MM.1S (cell line): Measurements from ENCODE around the gene ITGA7.

Experiments
- DNase-seq: peaks from one replicate; pipeline ENCODE4 v3.0.0-alpha.2; 2015
- H2AFZ ChIP-seq: fragments of 300-600 bp; sonication (generic); 2 replicates; pipeline ENCODE4 v1.6.0; 2016; ENCODE audit warnings: antibody characterized with exemption, low read length
- H3F3A ChIP-seq: fragments of 300-600 bp; sonication (generic); 2 replicates; pipeline ENCODE4 v1.6.1; 2016; ENCODE audit warnings: mild to moderate bottlenecking, antibody characterized with exemption, low read length, moderate library complexity, mixed read lengths; ENCODE audit not compliant: insufficient read depth
- H3K27ac ChIP-seq: fragments of 300-600 bp; sonication (generic); 2 replicates; pipeline ENCODE4 v1.5.1; 2016; ENCODE audit warnings: mild to moderate bottlenecking, low read length
- H3K27me3 ChIP-seq: fragments of 300-600 bp; sonication (generic); replicated peaks from 2 replicates; pipeline ENCODE4 v1.6.0; 2016; ENCODE audit warnings: low read length; ENCODE audit not compliant: insufficient read depth
- H3K36me3 ChIP-seq: fragments of 300-600 bp; sonication (generic); replicated peaks from 2 replicates; pipeline ENCODE4 v1.6.1; 2016; ENCODE audit warnings: mild to moderate bottlenecking, low read length, mixed read lengths; ENCODE audit not compliant: insufficient read depth
- H3K4me1 ChIP-seq: fragments of 300-600 bp; sonication (generic); 2 replicates; pipeline ENCODE4 v1.6.1; 2016; ENCODE audit warnings: low read length, mixed read lengths
- H3K4me2 ChIP-seq: fragments of 300-600 bp; sonication (generic); 2 replicates; pipeline ENCODE4 v1.6.0; 2016; ENCODE audit warnings: low read depth, low read length
- H3K4me3 ChIP-seq: fragments of 300-600 bp; sonication (generic); 2 replicates; pipeline ENCODE4 v1.5.1; 2016; ENCODE audit warnings: low read length, mixed read lengths
- H3K79me2 ChIP-seq: fragments of 300-600 bp; sonication (generic); 2 replicates; pipeline ENCODE4 v1.6.1; 2016; ENCODE audit warnings: mixed run types, low read length, mixed read lengths
- H3K9ac ChIP-seq: fragments of 300-600 bp; sonication (generic); 2 replicates; pipeline ENCODE4 v1.6.1; 2016; ENCODE audit warnings: low read length, mixed read lengths
- H3K9me2 ChIP-seq: fragments of 300-600 bp; sonication (generic); replicated peaks from 2 replicates; pipeline ENCODE4 v1.6.1; 2016; ENCODE audit warnings: mild to moderate bottlenecking, low read length, mixed read lengths; ENCODE audit not compliant: insufficient read depth
- H3K9me3 ChIP-seq: fragments of 300-600 bp; sonication (generic); replicated peaks from 2 replicates; pipeline ENCODE4 v1.6.1; 2016; ENCODE audit warnings: mild to moderate bottlenecking, low read length, mixed read lengths; ENCODE audit not compliant: insufficient read depth
- H4K20me1 ChIP-seq: fragments of 300-600 bp; sonication (generic); 2 replicates; pipeline ENCODE4 v1.6.1; 2016; ENCODE audit warnings: mild to moderate bottlenecking, low read length, moderate library complexity, mixed read lengths; ENCODE audit not compliant: insufficient read depth
- CTCF ChIP-seq: fragments of 300-600 bp; sonication (generic); IDR thresholded peaks from 2 replicates; pipeline ENCODE4 v1.5.1; 2016; ENCODE audit warnings: antibody characterized with exemption, low read length, mixed read lengths
- EZH2 ChIP-seq: fragments of 300-600 bp; sonication (generic); optimal IDR thresholded peaks from 2 replicates; pipeline ENCODE3; 2017; ENCODE audit warnings: low read depth, mild to moderate bottlenecking, antibody characterized with exemption, low read length, mixed read lengths
- EZH2phosphoT487 ChIP-seq: fragments of 300-600 bp; sonication (generic); IDR thresholded peaks from 2 replicates; pipeline ENCODE4 v1.6.1; 2018; ENCODE audit warnings: antibody characterized with exemption, low read length

Gene ITGA7

GRCh38 chr12:55666508-55666907, 41.2 kb downstream of the ITGA7 start:
- Histone ChIP-seq H3K36me3 (no peaks in the 10 kb centered on the region), H3K27me3 (no peaks in the 10 kb centered on the region), H3K4me2 (no peak overlapping the region), H4K20me1 (no peaks in the 10 kb centered on the region), H3K9me2 (no peaks in the 10 kb centered on the region), H3K9ac (no peak overlapping the region), H3F3A (no peaks in the 10 kb centered on the region), H3K4me1 (no peaks in the 10 kb centered on the region), H2AFZ (no peak overlapping the region), H3K79me2 (no peaks in the 10 kb centered on the region), H3K9me3 (no peaks in the 10 kb centered on the region), H3K4me3 (no peak overlapping the region), H3K27ac (no peak overlapping the region)
- DNase-seq: no peak
- TF ChIP-seq EZH2phosphoT487 (no peak), EZH2 (no peak), CTCF (no peak)

- H3K36me3 ChIP-seq: no peaks in the 10 kb centered on the region
- no peak overlapping the region for H3K4me3 ChIP-seq
- H3K79me2 ChIP-seq: no peaks in the 10 kb centered on the region
- no peaks in the 10 kb centered on the region for H4K20me1 ChIP-seq
- no peaks in the 10 kb centered on the region for H3K27me3 ChIP-seq
- H3F3A ChIP-seq: no peaks in the 10 kb centered on the region
- TF ChIP-seq CTCF (no peak), EZH2phosphoT487 (no peak), EZH2 (no peak)
- DNase-seq: no peak
- no peaks in the 10 kb centered on the region for H3K9me3 ChIP-seq
- no peaks in the 10 kb centered on the region for H3K4me1 ChIP-seq
- H3K27ac ChIP-seq: no peak overlapping the region
- no peak overlapping the region for H2AFZ ChIP-seq
- H3K4me2 ChIP-seq: no peak overlapping the region
- no peaks in the 10 kb centered on the region for H3K9me2 ChIP-seq
- H3K9ac ChIP-seq: no peak overlapping the region
Observed at GRCh38 chr12:55664826-55665225, 42.9 kb downstream of the ITGA7 start.

- H3K9ac ChIP-seq: no peak overlapping the region
- no peaks in the 10 kb centered on the region for H3K79me2 ChIP-seq
- H3K4me1 ChIP-seq: no peaks in the 10 kb centered on the region
- no peaks in the 10 kb centered on the region for H3F3A ChIP-seq
- H3K4me2 ChIP-seq: no peak overlapping the region
- TF ChIP-seq EZH2phosphoT487 (no peak), EZH2 (no peak), CTCF (no peak)
- no peaks in the 10 kb centered on the region for H3K9me3 ChIP-seq
- no peak overlapping the region for H3K4me3 ChIP-seq
- no peaks in the 10 kb centered on the region for H3K9me2 ChIP-seq
- no peaks in the 10 kb centered on the region for H4K20me1 ChIP-seq
- no peak for DNase-seq
- H3K27me3 ChIP-seq: no peaks in the 10 kb centered on the region
- H2AFZ ChIP-seq: no peak overlapping the region
- no peaks in the 10 kb centered on the region for H3K36me3 ChIP-seq
- H3K27ac ChIP-seq: no peak overlapping the region
Observed at GRCh38 chr12:55663391-55663790, 44.3 kb downstream of the ITGA7 start.
